ENCODE measurements around the gene IGSF21. TPM values are rescaled to one million over a fixed set of nuclear protein-coding genes. Genes with fewer than 3 reads are reported as not detected.

The IGSF21 gene
- total RNA-seq, 2 experiments from 2014 or later, result not detected

DNA sequence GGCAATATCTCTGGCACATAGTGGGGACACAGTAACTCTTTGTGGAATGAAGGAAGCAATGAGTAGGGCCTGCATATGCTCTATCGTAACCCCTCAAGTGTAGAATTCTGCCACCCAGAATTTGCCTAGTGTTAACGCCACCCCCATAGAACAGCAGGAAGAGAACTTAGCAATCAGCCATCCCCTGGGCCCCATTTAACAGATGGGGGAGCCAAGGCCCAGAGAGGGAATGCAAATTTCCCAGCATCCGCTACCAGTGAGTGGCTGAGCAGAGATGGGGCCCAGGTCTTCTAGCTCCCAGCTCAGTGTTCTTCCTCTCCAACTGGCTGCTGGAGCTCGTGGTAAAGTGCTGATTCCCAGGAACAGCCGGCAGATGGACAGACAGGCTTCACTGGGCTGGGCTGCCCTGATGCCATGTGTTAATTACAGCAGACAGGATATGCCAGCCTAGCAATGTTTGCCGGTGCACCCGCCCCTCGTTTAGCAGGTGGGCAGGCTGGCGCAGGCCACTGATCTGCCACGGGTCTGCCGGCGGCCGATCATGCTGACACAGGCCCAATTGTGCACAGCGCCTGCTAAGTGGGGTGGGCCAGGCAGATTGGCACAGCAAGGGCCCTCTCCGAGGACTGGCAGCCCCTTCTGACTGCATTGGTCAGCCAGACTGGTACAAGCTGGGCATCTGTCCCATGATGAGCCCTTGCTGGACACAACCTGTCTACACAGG, 171.9 kb downstream of the IGSF21 start:
- peaks cover 41% of the 10 kb centered on the region for H3K27me3 Mint-ChIP-seq
- H3K36me3 ChIP-seq (ENCODE audit: insufficient read depth, low read length), result no peaks in the 10 kb centered on the region
- no peak for ATAC-seq (ENCODE audit: poor library complexity)
- H3K27ac Mint-ChIP-seq, result no peak overlapping the region
- H3K4me3 Mint-ChIP-seq, result no peak overlapping the region
- ChIA-PET POLR2A (no interaction called here), CTCF (no interaction called here)
- H3K4me3 ChIP-seq (ENCODE audit: low read length), result no peak overlapping the region
- H3K9me3 Mint-ChIP-seq, result no peaks in the 10 kb centered on the region
- H3K4me1 ChIP-seq (ENCODE audit: insufficient read depth, low read length), result no peaks in the 10 kb centered on the region
- DNase-seq, result no peak
- no peaks in the 10 kb centered on the region for H3K4me1 Mint-ChIP-seq (ENCODE audit: low read depth)
- H3K9me3 ChIP-seq (ENCODE audit: control insufficient read depth in 1 of 2, insufficient read depth in 1 of 2, low read length in 2 of 2), result peaks cover 0 to 10% of the 10 kb centered on the region in 2 experiments
- intact Hi-C loops (cut with DNase I, micrococcal nuclease), result no loop called here
- TF ChIP-seq, protein P1, sequence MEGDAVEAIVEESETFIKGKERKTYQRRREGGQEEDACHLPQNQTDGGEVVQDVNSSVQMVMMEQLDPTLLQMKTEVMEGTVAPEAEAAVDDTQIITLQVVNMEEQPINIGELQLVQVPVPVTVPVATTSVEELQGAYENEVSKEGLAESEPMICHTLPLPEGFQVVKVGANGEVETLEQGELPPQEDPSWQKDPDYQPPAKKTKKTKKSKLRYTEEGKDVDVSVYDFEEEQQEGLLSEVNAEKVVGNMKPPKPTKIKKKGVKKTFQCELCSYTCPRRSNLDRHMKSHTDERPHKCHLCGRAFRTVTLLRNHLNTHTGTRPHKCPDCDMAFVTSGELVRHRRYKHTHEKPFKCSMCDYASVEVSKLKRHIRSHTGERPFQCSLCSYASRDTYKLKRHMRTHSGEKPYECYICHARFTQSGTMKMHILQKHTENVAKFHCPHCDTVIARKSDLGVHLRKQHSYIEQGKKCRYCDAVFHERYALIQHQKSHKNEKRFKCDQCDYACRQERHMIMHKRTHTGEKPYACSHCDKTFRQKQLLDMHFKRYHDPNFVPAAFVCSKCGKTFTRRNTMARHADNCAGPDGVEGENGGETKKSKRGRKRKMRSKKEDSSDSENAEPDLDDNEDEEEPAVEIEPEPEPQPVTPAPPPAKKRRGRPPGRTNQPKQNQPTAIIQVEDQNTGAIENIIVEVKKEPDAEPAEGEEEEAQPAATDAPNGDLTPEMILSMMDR (IDR thresholded peaks at IDR 0.05), result no peak
- peaks cover 0 to 5% of the 10 kb centered on the region in 2 experiments for H3K27me3 ChIP-seq (ENCODE audit: control insufficient read depth in 1 of 2, insufficient read depth in 2 of 2, low read length in 2 of 2)
- H3K36me3 Mint-ChIP-seq (ENCODE audit: low read depth), result no peaks in the 10 kb centered on the region
- no peak overlapping the region for H3K27ac ChIP-seq (ENCODE audit: low read depth in 1 of 2, low read length in 2 of 2)

- peaks cover 0 to 2% of the 10 kb centered on the region in 2 experiments for H3K27me3 ChIP-seq (ENCODE audit: control insufficient read depth in 1 of 2, insufficient read depth in 2 of 2, low read length in 2 of 2)
- no peak overlapping the region for H3K4me3 ChIP-seq (ENCODE audit: low read length)
- H3K27ac Mint-ChIP-seq, result no peak overlapping the region
- DNase-seq, result no peak
- H3K36me3 Mint-ChIP-seq (ENCODE audit: low read depth), result no peaks in the 10 kb centered on the region
- peaks cover 46% of the 10 kb centered on the region for H3K27me3 Mint-ChIP-seq
- H3K27ac ChIP-seq (ENCODE audit: low read depth in 1 of 2, low read length in 2 of 2), result no peak overlapping the region
- TF ChIP-seq, protein P1 (IDR thresholded peaks at IDR 0.05), result no peak
- no peaks in the 10 kb centered on the region for H3K9me3 Mint-ChIP-seq
- ATAC-seq (ENCODE audit: poor library complexity), result no peak
- POLR2A ChIA-PET, result no interaction called here
- H3K9me3 ChIP-seq (ENCODE audit: control insufficient read depth in 1 of 2, insufficient read depth in 1 of 2, low read length in 2 of 2), result peaks cover 0 to 10% of the 10 kb centered on the region in 2 experiments
- no peaks in the 10 kb centered on the region for H3K4me1 ChIP-seq (ENCODE audit: insufficient read depth, low read length)
- H3K4me3 Mint-ChIP-seq, result no peak overlapping the region
- CTCF ChIA-PET, result no interaction called here
- intact Hi-C loops (cut with DNase I, micrococcal nuclease), result no loop called here
- no peaks in the 10 kb centered on the region for H3K36me3 ChIP-seq (ENCODE audit: insufficient read depth, low read length)
- no peaks in the 10 kb centered on the region for H3K4me1 Mint-ChIP-seq (ENCODE audit: low read depth)
Measured at GRCh38 chr1:18280956-18281355, 173.4 kb downstream of the IGSF21 start.

DNA sequence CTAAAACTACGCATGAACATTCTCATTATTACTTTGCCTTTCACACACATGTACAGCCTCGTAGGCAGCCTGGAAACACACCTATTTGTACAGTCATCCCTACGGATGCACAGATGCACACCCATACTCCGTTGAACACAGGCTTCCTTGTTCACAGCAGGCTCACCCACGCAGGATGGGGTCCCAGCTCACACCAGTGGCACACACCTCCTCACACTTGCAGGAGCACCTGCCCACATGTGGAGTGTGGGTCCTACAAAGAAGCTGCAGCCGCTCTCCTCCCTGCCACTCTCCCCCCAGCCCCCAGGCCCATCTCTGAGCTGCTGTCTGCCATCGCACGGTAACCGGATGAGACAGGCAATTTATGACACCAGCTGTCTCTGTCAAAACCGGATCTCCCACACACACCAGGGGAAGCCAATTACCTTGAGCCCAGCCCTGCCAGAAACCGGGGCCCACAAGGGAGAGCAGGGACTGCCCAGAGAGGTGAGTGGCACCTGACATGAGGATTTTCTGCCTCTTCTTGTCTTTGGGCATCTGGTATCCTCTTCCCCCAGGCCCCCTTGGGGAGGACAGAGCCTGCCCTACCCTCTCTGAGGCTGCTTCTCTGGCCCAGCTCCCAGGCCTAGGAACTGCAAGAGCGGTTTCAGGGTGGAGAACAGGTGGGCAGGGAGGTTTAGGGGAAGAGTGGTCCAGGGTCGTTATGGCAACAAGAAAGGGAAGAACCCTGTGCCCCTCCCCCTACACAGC, 175.4 kb downstream of the IGSF21 start:
- no peak overlapping the region for H3K4me3 Mint-ChIP-seq
- ChIA-PET POLR2A (no interaction called here), CTCF (no interaction called here)
- H3K27me3 Mint-ChIP-seq, result peaks cover 42% of the 10 kb centered on the region
- H3K36me3 Mint-ChIP-seq (ENCODE audit: low read depth), result no peaks in the 10 kb centered on the region
- H3K27ac ChIP-seq (ENCODE audit: low read depth in 1 of 2, low read length in 2 of 2), result no peak overlapping the region
- peaks cover 0 to 10% of the 10 kb centered on the region in 2 experiments for H3K9me3 ChIP-seq (ENCODE audit: control insufficient read depth in 1 of 2, insufficient read depth in 1 of 2, low read length in 2 of 2)
- H3K27ac Mint-ChIP-seq, result no peak overlapping the region
- H3K4me1 ChIP-seq (ENCODE audit: insufficient read depth, low read length), result no peaks in the 10 kb centered on the region
- intact Hi-C loops (cut with DNase I, micrococcal nuclease), result no loop called here
- ATAC-seq (ENCODE audit: poor library complexity) (no peak), DNase-seq (no peak)
- peaks cover 0 to 2% of the 10 kb centered on the region in 2 experiments for H3K27me3 ChIP-seq (ENCODE audit: control insufficient read depth in 1 of 2, insufficient read depth in 2 of 2, low read length in 2 of 2)
- H3K9me3 Mint-ChIP-seq, result no peaks in the 10 kb centered on the region
- TF ChIP-seq, protein P1 (IDR thresholded peaks at IDR 0.05), result no peak
- H3K36me3 ChIP-seq (ENCODE audit: insufficient read depth, low read length), result no peaks in the 10 kb centered on the region
- no peak overlapping the region for H3K4me3 ChIP-seq (ENCODE audit: low read length)
- no peaks in the 10 kb centered on the region for H3K4me1 Mint-ChIP-seq (ENCODE audit: low read depth)

Data from CD4-positive, alpha-beta T cell (primary cell).